Measurements from ENCODE around the gene RASGEF1B.

The RASGEF1B gene

DNA sequence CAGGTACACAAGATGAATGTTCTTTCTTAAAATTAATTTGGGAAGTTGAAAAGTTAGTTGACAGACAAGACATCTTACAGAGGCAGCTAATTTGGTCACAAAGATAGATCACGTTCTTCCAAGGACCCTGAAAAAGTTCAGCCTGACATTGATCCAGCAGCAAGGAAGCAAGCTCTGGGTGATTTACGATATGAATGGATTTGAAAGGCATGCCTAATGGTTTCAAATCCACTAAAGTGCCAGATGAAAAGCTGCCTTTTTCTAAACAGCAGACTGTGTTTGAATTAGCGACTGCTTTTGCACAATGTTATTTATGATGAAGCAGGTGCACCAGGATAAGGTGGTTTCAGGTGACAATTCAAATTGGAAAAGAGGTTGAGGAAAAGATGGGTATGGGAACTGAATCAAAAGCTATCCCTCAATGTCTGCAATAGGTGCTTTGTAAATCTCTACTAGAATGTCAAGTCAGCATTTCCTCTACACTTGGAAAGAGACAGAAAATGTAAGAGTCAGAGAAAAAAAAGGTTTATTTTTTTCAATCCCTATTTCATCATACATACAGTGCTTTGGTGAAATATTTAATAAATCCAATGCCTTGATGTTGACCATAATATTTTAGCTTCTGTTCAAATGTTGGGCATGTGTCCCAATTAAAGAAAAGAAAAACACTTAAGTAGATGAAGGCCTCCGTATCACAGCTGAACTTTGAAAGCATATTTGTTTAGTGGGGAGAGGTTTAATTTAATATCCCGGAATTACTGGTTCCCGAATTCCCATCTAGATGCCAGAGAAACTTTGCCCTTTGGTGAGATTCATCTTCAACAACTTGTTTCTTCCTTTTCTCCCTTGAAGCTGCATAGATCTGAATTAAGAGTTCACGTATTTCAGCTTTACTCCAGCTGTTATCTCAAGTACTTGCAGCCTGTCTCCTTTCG lies 6.0 kb downstream of the RASGEF1B start:
- DNase-seq: no peak

DNA sequence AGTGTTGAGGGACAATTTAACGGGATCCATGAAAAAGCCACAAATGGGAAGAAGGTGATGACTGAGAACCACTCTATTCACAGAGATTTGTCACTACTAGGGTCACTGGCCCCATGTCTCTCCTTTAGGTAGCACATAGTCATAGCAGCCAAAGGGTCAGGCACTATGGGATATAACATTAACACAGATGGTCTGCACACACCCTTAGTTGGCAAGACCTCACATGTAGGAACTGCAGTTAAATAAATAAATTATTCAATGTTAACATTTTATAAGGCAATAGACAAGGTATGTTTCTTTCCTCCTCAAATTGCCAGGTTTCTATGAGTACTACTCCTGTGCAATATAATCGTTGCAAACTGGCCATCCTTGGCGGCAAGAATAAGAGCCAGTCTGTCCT lies 10.9 kb downstream of the RASGEF1B start:
- DNase-seq: no peak

DNA sequence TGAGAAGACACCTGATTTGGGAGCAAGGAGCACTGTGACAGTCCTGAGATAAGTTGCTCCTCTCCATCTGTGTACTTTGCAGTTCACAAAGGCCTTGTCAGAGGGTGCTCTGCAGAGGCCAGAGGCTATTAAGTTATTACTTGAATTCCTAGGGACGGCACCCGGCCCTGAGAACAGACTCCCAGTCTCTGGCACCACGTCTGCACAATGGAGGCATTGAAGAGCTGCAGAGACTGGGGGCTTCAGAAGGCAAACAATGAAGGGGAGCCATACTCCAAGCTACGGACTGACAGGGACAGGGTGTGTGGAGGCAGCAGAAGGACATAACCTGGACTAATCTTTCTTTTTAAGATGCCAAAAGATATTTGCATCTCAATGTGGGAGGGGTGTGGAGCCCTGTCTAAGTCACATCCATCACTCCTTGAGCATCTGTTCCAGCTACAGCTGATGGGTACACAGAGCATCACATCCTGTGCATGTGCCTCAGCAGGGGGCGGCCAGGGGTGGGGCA lies 11.5 kb downstream of the RASGEF1B start:
- no peak for DNase-seq

DNA sequence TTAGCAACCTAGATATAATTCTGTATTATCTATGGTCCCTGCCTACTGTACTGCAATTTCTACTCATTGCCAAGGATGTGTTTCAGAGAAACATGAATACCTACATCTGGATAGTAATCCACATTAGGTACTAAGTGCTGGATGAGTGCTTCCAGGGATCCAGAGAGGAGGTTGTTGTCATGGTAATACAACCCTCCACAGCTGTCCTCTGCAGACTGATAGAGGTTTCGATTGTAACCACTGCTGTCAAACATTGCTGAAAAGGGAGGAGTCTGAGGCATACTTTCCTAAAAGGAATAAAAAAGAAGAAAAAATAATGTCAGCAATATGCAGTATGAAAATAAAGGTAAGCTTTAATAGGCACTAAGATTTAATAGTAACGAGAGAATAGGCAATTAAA lies 12.5 kb downstream of the RASGEF1B start:
- no peak for DNase-seq

DNA sequence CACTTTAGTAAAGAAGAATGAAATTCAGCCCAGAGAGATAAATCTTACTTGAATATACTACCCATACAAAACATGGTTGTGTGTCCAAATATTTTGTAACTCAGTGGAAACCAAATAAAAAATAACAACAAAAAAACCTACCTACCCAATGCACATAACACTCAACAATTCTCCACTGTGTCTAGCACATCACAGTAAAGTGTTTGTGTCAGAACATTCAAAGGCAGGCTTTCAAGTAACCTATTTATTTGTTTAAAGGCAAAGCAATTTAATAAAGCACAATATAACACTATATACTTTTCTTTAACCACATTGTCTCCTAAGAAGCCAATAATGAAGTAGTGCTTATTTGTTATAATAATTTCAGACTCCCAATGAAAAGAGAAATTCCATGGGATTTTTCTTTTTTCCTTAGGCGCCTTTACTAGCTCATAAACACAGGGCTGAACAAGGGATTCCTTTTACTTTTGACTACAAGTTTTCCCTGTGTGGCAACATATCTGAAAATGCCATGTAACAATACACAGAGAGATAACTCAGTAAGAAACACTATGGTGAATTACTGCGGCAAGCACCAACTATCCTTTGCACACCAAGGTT lies 13.7 kb downstream of the RASGEF1B start:
- no peak for DNase-seq

DNA sequence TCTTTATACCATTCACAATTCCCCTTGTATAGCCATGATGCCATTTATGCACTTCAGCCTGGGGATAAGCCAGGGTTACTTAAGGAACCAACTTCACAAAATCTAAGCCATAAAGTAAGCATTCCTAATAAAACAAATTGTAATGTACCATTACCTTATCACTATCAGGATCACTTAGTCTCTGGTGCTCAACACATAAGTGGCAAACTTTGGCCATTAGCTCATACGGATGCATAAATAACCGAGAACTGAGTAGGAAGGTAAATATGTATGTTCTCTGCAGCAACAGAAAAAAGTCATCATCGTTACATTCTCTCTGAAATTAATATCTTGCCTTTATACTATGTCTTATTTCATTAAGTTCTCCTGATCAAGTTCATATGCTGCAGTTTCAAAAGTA lies 14.4 kb downstream of the RASGEF1B start:
- no peak for DNase-seq

DNA sequence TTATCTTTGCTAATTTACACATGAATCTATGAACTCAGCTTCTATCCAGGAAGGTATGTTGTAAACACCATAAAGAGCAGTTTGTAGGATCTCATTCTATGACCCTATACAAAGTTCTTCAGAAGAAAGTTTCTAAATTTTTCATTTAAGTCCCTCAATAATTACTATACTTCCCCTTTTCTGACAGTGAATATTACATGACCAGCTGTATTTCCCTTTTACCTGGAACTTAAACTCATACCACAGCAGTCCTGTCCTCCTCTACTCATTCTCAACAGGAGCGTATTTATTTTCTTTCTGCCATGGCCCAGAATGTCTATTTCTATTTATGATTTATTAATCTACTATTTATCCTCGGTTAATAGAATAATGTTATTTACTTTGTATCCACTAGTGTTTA lies 15.8 kb downstream of the RASGEF1B start:
- DNase-seq: no peak

DNA sequence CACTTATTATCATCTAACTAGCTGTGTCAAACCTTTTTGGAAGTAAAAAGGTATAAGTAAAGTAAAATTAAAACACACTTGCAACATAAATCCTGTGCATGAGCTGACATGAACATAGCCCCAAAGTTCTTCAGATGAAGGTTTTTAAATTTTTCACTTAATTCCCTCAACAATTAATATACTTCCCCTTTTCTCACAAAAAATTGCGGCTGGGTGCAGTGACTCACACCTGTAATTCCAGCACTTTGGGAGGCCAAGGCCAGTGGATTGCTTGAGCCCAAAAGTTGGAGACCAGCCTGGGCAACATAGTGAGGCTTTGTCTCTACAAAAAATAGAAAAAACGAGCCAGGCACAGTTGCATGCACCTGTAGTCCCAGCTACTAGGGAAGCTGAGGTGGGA lies 16.8 kb downstream of the RASGEF1B start:
- DNase-seq: no peak

DNA sequence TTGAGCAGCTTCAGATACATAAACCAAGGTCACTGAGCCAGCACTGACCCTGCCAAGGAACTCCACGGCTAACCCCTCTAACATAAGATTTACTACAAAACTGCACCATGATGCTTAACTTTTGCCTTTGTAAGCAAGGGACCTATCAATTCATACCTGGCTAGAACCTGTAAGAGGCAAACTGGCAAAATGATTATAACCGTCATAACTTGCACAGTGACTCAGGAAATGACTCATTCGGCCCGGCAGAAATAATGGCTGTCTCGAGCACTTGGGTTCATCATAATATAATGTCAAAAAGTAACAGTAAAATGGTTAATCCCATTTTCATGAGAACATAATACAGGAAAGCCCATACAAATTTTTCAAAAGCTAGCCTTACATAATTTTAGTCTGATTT lies 17.2 kb downstream of the RASGEF1B start:
- no peak for DNase-seq

DNA sequence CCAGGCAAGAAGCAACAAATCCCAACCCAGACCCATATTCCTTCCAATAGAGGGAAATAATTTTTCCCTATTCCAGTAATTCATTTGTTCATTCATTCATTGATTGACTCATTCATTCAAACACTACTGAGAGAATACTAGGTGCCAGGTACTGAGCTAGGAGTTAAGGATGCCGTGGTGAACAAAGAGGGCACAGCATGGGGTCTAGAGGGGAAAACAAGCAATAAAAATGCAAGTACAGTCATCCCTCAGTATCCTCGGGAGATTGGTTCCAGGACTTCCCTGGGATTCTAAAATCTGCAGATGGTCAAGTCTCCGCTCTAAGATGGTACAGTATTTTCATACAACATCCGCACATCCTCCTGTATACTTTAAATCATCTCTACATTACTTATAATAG lies 18.7 kb downstream of the RASGEF1B start:
- DNase-seq: no peak

DNA sequence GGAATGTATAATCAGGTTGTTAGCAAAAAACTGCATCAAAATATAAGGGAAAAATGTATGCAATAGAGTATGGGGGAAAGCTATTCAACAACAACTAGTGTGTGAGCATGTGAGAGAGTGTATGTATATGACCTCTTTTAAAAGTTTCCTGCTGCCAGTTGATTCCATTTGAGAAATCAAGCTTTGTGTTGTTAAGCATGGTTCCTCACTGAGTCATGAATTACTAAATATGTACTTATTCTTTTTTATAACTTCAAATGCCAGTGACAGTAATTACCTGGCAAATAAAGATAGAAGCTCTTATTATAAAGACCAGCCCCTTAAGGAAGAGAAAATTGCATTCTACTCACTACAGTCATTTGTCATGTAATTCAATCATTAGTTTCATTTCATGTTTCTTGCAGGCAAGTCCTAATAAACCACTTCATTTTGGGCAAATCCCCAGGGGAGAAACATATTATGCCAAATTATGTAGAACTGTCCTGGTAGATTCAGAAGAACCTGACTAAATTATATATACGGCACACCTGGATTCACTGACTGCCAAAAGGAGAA lies 19.2 kb downstream of the RASGEF1B start:
- no peak for DNase-seq

DNA sequence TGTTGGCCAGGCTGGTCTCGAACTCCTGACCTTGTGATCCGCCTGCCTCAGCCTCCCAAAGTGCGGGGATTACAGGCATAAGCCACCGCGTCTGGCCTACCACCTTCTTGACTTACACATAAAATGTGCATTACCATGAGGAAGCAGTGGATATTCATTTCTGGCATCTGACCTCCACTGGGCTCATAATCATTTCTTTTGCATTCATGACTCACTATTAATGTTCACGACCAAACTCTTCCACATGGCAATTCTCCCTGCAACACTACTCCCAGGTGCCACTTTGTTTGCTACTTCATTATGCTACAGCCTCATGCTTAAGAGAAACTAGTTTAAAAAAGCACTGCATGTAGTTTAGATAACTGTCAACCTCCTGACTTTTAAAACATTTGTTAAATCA lies 22.7 kb downstream of the RASGEF1B start:
- DNase-seq: no peak

DNA sequence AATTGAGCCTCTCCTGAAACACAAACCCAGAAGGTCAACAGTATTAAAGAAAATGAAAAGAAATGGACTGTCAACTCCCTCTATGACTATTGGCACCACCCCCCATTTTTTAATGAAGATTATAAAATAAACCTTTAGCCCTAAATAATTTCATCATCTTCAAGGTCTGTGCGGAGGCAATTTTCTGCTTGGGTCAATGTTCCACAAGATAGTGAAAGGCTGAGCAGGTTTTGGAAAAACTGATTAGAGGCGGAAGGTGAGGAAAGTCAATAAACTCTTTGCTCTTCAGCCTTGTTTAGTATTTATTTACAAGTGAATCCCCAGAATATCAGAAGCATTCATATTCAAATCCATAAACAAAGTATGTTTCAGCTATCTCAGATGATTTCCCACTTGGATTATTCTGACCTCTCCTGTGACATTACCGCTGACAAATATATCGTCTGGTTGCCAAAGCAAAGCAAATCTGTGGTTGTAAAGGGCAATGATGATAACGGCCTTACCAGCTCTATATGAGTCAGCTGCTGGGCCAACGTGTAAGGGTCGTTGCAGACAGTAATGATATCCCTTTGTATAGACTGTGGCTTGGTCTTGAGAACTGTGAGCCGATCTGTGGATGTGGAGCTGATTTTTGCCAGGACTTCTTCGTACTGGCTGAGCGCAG lies 24.0 kb downstream of the RASGEF1B start:
- DNase-seq: no peak

DNA sequence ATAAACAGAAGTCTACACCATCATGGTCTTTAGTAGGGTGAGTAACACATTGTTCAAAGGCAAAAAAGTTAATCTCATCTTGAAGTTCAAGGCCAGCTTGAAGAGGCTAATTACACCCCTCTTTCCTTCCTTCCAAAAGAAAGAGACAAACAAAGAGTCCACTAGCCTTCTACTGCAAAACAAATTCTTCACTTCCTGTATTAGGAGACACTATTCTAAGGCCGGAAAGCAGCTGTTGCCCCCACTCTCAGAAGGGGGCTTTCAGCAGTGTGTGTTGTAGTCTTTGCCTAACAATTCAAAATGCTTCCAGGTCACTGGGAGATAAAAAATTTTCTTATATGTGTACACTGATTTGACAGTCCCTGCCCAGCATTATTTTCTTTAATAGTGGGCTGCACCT lies 25.1 kb downstream of the RASGEF1B start:
- DNase-seq: no peak

DNA sequence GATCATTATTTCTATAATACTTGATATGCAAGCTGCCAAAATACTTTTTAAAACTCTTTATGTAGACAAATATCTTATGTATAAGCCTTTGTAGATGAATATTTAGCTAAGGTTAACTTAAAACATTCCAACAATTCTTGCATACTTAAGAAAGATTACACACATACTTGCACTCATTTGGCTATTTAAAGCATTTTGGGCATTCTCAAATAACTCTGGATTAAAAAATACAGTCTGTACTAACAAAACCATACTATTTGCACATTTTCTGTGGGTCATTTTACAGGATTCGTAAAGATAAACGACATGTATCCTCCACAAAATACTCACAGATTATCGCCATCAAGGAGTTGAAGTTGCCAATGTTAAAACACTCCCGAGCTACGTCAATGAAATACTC lies 26.5 kb downstream of the RASGEF1B start:
- no peak for DNase-seq

DNA sequence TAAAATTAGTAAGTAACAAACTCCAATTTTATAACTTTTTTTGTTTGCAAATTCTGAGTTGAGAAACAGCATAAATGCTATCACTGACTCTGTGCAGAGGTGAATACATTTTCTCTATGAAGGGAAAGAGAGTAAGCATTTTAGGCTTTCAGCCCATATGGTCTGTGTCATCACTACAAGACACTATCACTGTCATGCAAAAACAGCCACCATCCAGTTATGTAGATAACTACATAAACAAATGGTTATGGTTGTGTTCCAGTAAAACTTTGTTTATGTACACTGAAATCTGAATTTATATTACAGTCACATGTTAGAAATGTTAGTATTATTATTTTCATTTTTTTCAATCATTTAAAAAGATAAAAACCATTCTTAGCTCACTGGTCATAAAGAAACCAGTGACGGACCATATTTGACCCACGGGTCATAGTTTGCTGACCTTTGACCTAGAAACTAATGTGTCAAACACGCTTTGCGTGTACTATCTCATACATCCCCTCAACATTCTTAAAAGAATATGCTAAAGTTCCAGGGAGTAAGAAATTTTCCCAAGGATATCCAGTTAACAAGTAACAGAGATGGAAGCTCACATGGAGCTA lies 29.1 kb downstream of the RASGEF1B start:
- DNase-seq: no peak

DNA sequence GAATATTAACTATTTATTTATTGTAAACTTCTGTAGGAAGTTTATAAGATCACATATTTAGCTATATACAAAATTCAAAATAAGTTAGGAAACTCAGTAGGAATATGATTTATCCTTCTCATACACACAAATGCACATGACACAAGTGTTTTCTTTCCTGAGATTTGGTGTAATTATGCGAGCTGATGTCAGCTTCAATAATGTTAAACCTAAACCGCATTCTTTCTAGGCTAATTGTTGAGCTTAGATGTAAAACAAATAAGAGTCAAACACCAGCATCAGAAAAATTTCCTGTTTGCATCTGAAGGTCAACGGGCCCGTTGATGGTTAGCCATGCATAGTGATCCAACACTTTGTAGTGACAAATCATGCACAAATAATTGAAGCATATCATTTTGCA lies 30.8 kb downstream of the RASGEF1B start:
- no peak for DNase-seq

DNA sequence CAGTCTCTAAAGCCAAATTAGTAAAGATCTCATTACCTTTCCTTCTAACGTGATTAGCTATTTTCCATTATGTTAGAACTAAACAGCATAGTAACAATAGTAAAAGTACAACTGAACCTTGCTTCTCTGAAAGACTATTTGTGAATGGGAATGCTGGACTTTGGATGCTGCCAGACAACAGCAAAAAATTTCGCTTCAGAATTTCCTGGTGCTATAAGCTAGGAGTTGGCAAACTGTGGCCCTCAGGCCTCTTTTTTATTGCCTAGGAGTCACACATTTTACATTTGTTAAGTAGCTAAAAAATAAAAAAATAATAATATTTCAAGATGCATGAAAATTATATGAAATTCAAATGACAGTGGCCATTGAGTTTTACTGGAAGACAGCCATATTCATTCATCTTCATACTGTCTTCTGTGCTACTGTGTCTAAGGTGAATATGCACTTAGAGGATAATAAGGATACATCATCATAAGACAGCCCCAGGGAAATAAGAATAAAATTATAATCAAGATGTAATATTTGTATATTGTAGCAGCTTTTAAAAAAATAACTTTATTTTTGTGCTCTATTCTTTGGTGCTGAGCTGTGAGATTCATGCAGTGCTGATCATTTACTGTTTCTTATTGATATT lies 34.6 kb downstream of the RASGEF1B start:
- no peak for DNase-seq

DNA sequence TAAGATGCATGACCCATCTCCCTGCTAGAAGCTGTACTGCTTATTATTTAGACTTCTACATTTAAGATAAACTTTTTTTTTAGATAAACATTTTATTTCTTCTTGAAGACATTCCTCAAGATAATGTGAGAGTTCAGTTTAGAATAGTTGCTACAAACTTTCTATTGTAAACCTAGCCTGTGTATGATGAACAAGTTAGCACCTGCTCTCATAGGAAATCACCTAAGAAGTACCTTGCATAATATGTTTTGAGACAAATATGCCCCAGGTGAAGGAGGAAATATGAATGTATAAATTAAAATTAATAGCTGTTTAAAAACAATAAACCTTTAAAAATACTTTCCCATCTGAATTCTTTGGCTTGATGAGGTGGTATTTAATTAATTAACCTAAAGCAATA lies 35.6 kb downstream of the RASGEF1B start:
- DNase-seq: no peak

DNA sequence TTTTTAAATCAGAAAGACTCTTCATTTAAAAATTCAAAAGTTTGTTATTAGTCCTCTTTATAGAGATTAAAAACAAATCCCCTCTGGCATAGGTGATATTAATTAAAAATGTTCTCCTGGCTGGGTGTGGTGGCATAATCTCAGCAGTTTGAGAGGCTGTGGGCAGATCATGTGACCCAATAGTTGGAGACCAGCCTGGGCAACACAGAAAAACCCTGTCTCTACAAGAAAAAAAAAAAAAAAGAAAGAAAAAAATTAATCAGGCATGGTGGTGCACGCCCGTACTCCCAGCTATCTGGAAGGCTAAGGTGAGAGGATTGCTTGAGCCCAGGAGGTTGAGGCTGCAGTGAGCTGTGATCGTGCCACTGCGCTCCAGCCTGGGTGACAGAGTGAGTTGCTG lies 38.9 kb downstream of the RASGEF1B start:
- DNase-seq: no peak

DNA sequence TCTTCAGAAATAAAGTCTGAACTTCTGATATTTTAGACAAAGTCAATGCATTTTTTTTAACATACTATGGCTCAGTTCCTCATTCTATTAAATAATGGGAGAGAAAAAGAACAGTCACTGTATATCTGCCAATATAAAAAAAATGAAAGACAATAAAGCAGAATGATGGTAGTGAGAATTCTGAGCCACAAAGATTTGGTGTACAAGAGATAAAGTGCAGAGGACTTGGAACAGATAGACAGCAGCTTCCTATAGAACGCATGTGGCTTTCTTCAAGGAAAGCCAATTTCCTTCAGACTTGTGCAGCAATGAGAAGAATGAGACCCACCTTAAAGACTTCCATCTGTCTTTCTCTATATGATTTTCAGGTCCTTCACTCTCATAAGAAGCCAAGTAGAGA lies 39.7 kb downstream of the RASGEF1B start:
- no peak for DNase-seq

DNA sequence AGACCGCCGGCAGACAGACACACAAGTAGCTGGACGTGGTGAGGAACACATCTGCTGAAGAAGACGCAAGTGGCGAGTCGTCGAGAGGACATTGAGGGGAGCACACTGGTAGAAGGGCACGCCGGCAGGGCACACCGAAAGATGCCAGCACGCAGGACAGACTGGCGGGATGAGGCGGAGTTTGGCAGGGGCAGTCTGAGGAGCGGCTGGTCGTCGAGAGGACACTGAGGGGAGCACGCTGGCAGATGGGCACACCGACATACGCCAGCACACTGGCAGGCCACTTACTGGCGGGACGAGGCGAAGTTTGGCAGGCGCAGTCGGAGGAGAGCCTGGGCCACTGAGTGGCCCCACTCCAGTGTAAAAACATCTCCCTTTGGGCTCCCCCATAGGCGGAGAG lies 42.1 kb downstream of the RASGEF1B start:
- no peak for DNase-seq

DNA sequence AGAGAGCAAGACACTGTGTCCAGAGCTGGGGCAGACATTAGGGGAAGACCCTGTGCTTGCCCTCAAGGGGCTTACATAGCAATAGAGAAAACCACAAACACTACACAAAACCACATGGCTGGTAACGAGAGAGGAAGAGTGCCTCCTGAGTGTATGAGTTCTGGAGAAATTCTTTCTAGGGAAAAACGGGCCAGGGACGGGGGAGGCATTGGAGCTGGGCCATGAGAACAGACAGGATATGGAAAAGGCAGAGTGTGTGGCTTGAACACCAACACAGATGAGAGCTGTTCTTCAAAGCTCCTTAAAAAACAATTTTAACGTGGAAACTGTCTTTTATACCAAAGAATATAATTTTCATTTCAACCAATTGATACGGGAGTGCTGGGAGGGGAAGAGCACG lies 42.7 kb downstream of the RASGEF1B start:
- no peak for DNase-seq
